HTR-8/SVneo (cell line): ENCODE measurements around the gene PDE4D.

Source experiments
- DNase-seq: peaks from one replicate; pipeline ENCODE4 v3.0.0; 2011; ENCODE audit warnings: low spot score, mixed read lengths; ENCODE audit not compliant: insufficient read length
- FAIRE-seq: peaks from 2 replicates; lab custom pipeline; 2011; peaks lifted over from hg19 to GRCh38; lab: Jason Lieb, UNC

PDE4D gene

DNA sequence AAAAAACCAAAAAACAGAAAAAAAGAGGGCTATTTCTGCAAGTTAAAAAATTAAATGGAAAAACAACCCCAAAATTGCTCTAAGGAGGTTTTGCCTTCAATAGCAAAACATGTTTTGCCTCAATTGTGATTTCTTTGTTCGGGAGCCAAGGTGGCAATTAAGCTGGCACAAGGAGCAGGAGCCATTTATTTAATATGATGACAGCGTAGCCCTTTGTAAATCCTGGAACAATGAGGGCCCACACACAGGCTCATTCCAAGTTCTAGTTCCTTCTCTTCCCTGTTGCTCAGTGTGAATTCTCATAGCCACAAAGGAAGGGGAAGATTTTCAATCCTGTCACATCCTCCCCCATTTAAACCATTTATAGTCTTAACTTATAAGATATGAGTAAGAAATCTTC is 353.2 kb downstream of the PDE4D start:
- no peak for FAIRE-seq
- DNase-seq: no peak

GRCh38 chr5:59538750-59539121 is 354.8 kb downstream of the PDE4D start:
- DNase-seq: no peak
- no peak for FAIRE-seq

DNA sequence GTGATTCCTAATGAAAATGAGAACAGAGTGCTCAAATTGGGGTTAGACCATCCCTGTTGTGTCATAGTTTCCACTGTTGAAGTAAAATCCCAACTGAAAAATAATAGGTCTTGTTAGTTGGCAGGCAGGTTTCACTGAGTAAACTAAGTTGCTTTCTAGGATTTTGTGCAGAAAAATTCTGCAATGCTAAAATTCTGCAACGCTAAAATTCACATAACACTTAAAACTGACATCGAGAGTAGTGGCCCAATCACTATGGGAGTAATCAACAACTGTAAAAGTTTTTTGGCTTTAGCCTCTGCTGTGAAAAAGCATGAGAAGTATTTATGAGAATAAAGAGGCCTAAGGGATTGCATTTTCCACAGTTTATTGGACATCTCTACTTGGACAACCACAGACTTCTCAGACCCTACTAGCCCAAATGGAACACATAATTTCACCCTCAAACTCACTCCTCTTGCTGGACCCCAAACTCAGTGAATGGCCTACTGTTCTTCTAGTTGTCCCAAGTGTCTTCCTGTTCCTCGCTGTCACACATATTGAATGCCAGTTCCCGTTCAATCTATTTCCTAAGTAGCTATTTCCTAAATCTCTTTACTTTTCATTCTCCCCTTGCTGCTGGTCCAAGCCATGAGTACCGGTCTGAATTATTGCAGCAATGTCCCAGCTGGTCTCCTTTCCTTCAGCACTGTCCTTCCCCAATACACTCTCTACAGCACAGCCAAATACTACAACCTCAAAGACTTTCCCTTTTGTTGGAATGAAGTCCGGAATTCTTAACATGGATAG is 355.4 kb downstream of the PDE4D start:
- no peak for DNase-seq
- no peak for FAIRE-seq

DNA sequence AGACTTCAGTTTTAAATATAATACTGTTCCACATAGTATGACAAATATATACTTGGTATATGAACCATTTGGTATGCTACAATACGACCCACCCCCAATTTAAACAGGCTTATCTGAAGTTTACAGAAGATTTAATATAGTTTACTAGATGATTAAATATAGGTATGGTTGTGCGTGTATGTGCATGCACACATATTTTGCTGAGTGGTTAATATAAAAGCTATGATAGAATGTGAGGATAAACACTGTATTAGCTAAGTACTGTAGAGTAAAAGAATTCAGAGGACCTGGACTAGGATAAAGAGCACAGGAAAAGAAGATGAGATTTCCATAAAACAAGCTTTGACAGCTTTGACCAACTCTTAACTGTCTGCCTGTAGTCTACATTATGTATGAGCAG is 356.7 kb downstream of the PDE4D start:
- FAIRE-seq (no peak), DNase-seq (no peak)

DNA sequence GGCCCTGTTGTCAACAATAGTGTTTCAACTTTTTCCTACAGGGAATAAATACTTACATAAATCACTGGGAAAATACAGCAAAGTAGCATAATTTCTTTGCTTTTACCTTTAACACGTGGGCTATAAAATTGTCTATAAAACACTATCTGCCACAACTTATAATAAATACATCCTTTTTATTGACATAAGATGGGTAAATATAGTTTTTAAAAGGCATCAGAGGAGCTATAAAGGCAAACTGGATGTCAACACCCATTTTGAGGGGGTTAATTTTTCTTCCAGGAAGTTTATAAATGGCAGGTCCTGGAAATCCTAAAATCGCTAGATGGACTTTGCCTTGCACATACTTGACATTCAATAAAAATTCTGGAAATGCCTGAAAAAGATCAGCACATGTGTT is 358.0 kb downstream of the PDE4D start:
- DNase-seq (no peak), FAIRE-seq (no peak)

GRCh38 chr5:59533730-59534108 is 359.8 kb downstream of the PDE4D start:
- DNase-seq (no peak), FAIRE-seq (no peak)

GRCh38 chr5:59532979-59533729 is 360.4 kb downstream of the PDE4D start:
- no peak for DNase-seq
- FAIRE-seq: no peak

GRCh38 chr5:59529239-59529638 is 364.3 kb downstream of the PDE4D start:
- DNase-seq (no peak), FAIRE-seq (no peak)

DNA sequence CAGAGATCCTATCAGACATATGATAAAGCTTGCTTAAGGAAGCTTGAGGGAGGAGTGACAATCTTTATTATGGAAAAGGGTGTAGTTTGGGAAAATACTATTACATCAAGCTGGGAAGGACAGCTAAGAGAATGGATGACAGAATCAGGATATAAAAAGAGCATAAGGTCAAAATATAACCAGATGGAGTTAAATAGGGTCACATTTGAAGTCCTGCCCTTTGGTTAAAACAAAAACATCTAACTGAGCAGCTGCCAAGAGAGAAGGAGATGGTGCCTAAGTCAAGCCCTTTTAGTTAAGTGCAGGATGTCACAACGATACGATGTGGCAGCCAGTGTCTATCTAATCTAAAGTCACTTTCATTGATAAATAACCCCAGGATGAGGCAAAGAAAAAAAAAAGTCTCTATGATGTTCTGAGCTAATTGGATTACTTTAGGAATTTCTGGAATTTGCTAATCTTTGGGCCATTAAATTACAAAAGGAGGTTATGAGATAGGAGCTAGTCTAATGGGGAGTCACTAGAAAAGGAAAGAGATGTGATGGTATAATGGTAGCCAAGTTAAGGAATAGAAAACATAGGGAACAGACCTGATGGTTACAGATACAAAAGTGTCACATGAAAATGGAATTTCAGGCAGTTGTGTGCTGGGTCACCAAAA is 365.2 kb downstream of the PDE4D start:
- DNase-seq (no peak), FAIRE-seq (no peak)

DNA sequence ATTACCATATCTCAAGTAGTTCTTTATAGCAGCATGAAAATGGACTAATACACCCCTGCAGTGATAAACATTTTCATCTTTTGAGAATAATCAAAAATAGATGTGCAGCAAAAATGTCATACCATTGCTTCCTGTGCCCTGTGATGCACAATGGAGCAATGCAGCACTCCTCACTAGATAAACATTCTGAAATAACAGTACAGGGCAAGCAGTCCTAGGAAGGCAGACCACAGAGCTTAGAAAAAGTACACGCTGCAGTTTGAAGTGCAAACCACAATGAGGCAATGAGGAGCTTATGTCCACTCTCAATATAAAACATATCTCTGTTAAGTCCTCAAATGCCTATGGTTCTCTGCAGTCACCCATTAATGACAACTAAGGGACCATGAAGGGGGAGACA is 367.6 kb downstream of the PDE4D start:
- no peak for DNase-seq
- no peak for FAIRE-seq

DNA sequence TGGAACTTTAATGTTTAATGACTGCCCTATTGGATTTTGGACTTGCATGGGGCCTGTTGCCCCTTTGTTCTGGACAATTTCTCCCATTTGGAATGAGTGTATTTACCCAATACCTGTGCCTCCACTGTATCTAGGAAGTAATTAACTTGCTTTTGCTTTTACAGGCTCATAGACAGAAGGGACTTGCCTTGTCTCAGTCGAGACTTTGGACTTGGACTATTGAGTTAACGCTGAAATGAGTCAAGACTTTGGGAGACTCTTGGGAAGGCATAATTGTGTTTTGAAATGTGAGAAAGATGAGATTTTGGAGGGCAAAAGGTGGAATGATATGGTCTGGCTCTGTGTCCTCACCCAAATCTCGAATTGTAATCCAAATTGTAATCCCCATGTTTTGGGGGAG is 368.2 kb downstream of the PDE4D start:
- DNase-seq: no peak
- FAIRE-seq: no peak

DNA sequence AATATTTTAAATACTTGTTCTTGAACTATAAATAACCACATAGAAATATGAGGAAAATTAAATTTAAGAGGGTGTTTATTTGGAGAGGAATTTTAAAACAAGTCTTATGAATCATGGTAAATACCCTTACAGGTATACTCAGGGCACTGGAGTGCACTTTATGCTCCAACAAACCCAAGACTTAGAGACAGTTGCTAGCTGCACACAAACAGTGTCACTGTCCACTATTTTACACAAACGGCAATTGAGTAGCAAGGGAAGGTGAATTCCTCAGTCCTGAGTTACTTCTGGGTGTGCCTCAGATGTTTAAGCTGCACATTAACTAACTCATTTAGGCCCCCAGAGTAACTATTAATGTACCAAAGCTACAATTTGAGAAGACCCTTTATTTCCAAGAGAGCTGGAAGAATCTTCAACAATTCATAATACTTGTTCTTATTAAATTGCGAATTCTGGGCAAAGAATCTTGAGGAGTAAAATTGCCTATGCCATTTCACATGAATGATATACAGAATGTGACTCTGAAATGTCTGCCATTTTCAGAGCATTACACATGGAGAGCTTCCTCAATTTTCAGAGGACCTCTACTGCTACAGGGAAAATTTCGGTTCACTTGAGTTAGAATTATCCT is 371.2 kb downstream of the PDE4D start:
- no peak for FAIRE-seq

DNA sequence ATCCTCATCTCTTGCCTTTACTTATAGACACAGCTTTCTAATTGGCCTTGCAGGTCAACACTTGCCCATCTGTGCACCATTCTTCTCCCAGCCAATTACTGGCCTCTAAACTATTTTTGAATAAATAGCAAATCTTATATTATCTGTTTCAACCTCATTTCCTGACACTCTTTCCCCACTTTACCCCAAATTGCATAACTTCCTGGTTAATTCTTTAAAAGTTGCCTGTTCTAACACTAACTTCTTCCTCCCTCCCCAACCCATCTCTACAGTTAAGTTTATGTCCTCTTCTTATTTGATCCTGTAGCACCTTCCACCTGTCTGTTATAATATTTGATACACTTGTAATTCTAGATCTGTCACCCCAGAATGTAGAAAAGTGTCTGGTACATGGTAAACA is 372.1 kb downstream of the PDE4D start:
- FAIRE-seq (no peak), DNase-seq (no peak)

More for the DNA sequence above, 371.2 kb downstream of the PDE4D start:
- DNase-seq: no peak

DNA sequence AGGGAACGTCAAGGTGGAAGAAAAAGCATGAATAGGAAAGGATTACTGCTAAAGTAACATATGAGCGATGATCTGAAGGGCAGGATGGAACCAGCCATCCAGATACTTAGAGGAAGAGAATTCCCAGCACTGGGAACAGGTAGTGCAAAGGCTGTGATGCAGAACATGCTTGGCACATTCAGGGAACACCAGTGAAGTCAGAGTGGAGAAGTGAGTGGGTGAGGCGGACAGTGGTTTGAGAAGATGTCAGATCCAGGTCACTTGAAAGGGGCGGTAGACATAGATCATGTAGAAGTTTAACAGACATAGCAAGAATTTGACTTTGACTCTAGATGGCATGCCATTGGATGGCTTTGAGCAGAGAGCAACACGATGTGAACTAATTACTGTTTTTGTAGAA is 374.2 kb downstream of the PDE4D start:
- peak; percentile 38 for FAIRE-seq
- no peak for DNase-seq

DNA sequence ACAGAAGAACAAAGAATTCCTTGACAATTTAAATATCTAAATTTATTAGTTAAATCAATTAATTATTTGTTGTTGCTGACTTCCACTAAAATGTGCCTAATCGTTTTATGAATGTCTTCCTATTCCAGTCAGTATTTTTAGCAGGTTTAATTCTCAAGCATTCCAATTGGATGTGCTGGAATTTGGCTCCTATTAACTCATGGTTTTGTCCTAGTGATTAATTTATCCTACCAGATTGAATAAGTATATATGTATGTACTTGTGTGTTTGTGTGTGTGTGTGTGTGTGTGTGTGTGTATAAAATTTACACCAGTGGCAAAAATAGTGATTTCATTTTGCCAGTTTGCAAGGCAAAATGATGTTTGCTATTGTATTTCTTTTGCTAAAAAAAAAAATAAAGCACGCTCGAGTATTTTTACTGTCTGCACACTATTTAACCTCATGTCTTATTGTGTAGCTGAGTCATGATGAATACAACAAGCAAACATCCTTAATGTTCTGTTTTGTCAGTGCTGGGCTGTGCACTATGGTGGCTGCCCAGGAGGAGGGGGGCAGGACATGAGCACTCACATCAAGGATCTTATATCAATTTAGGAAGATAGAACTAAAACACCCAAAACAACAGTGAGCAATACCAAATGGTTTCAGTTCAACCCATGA is 375.5 kb downstream of the PDE4D start:
- FAIRE-seq: no peak
- no peak for DNase-seq

DNA sequence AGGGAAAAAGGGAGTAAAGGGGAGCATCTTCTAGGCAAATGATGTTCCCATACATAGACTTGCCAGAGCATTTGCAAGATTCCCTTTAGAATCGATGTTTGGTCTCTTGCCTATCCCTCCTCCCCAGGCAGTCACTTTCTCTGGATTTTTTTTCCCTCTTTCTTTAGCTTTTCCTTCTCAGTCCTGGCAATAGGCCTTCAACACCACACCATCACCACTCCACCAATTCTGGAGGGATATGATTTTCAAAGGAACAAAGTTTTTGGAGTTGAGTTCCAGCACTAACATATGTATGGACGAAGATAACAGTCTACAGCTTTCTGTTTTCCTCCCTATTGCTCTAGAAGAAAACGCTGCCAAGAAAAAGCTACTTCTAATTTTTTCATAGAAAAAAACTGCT is 377.4 kb downstream of the PDE4D start:
- no peak for FAIRE-seq

GRCh38 chr5:59506285-59506877 is 387.1 kb downstream of the PDE4D start:
- no peak for FAIRE-seq

More for the DNA sequence above, 377.4 kb downstream of the PDE4D start:
- DNase-seq: no peak

GRCh38 chr5:59504043-59504442 is 389.5 kb downstream of the PDE4D start:
- no peak for FAIRE-seq
- no peak for DNase-seq

More at GRCh38 chr5:59506285-59506877, 387.1 kb downstream of the PDE4D start:
- DNase-seq: no peak

DNA sequence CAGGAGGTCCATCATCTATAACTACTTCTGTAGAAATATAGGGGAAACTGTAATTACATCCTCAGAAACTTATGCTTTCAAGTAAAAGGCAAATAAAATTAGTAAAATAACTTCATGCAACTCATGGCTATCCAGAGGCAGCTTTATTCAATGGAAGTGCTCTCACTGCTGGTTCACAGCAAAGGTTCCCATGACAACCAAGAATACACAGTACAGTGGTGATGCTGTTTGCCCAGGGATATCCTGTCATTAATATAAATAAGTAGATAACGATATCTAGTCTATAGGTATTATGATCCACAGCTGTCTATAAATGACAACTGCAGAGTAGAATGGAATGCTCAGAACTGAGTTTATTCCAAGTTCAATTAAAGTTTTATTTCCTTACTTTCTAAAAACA is 390.3 kb downstream of the PDE4D start:
- FAIRE-seq (no peak), DNase-seq (no peak)

DNA sequence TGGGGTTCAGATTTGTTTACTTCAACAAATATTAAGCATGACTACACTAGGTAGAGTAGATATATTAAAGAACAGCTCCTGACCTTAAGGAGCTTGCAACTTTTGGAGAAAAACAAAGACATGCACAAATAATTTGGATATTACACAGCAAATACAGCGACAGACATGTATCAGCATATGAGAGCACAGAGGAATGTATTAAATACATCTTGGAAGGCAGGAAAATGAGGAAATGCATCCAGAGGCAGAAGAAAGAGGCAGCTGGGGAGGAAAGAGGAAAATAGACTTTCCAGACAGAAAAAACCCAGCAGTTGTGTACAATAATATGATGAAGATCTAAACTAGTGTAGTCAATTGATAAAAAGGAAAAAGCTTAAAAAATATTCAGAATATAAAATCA is 392.2 kb downstream of the PDE4D start:
- FAIRE-seq (no peak), DNase-seq (no peak)
